B cell (primary cell): ENCODE data around the gene MET. TPM values are rescaled to one million over a fixed set of nuclear protein-coding genes. Genes with fewer than 3 reads are reported as not detected.

ENCODE experiments used
- ATAC-seq: fragments of 200-7000 bp; cut with Tn5 transposase; one replicate; pipeline ENCODE4 v1.10.0; 2021; ENCODE audit warnings: low read depth, mild to moderate bottlenecking, moderate number of reproducible peaks, moderate library complexity
- CTCF ChIA-PET: fragments of 350-600 bp; sonication (Branson Sonifier 250); formaldehyde crosslinking; loops from one replicate; lab custom pipeline; 2021; ENCODE audit warnings: antibody characterized with exemption, inconsistent platforms; lab: Charles Lee
- POLR2A ChIA-PET: fragments of 350-600 bp; sonication (Branson Sonifier 250); formaldehyde crosslinking; loops from one replicate; lab custom pipeline; 2021; ENCODE audit warnings: antibody characterized with exemption; lab: Charles Lee
- DNase-seq: peaks from one replicate; pipeline ENCODE4 v3.0.0; 2013
- H2AFZ ChIP-seq: 2 replicates; pipeline ENCODE4 v1.6.1; 2012; ENCODE audit warnings: mild to moderate bottlenecking, low read depth, low read length; ENCODE audit not compliant: insufficient read depth, poor library complexity, severe bottlenecking
- H3K27ac ChIP-seq, 2 donors: 1 replicate in 1 of 2; 2 replicates in 1 of 2; pipeline ENCODE4 v1.5.1; 2012 to 2013; ENCODE audit warnings: low read length in 2 of 2, mild to moderate bottlenecking in 2 of 2, moderate library complexity in 1 of 2
- H3K27me3 ChIP-seq, 4 experiments: fragments of 200-600 bp in 1 of 4; sonication (generic) in 1 of 4; replicated peaks in 1 of 4; 1 replicate in 2 of 4; 2 replicates in 2 of 4; pipeline versions ENCODE4 v1.6.1 to v1.7.0; 2013 to 2016; ENCODE audit warnings: low read length in 3 of 4, mild to moderate bottlenecking in 2 of 4, mixed read lengths in 1 of 4, moderate library complexity in 1 of 4; ENCODE audit not compliant: insufficient read depth in 4 of 4, control insufficient read depth in 3 of 4; ENCODE audit errors: control extremely low read depth in 1 of 4
- H3K36me3 ChIP-seq, 2 experiments: replicated peaks in 1 of 2; 1 replicate in 1 of 2; 2 replicates in 1 of 2; pipeline versions ENCODE4 v1.6.1 to v1.7.1; 2013; ENCODE audit warnings: low read length in 1 of 2; ENCODE audit not compliant: insufficient read depth in 2 of 2, control insufficient read depth in 1 of 2; ENCODE audit errors: control extremely low read depth in 1 of 2, extremely low read depth in 1 of 2
- H3K4me1 ChIP-seq, 2 donors: fragments of 200-600 bp in 1 of 2; sonication (generic) in 1 of 2; 1 replicate in 1 of 2; 2 replicates in 1 of 2; pipeline versions ENCODE4 v1.5.1 to v1.6.1; 2013 to 2017; ENCODE audit warnings: low read length in 2 of 2; ENCODE audit not compliant: control insufficient read depth in 2 of 2, insufficient read depth in 2 of 2
- H3K4me2 ChIP-seq: replicated peaks from 2 replicates; pipeline ENCODE3; 2012; ENCODE audit warnings: mild to moderate bottlenecking, low read depth, low read length; ENCODE audit not compliant: poor library complexity, severe bottlenecking
- H3K4me3 ChIP-seq, 5 experiments: fragments of 200-600 bp in 1 of 5; sonication (generic) in 1 of 5; 1 replicate in 3 of 5; 2 replicates in 2 of 5; pipeline versions ENCODE4 v1.5.1 to v1.7.0; 2011 to 2016; ENCODE audit warnings: low read length in 4 of 5, mild to moderate bottlenecking in 4 of 5, low read depth in 2 of 5, control low read depth in 1 of 5, moderate library complexity in 1 of 5; ENCODE audit not compliant: insufficient read depth in 1 of 5; ENCODE audit errors: control extremely low read depth in 1 of 5, extremely low read depth in 1 of 5
- H3K79me2 ChIP-seq: fragments of 200-600 bp; sonication (generic); one replicate; pipeline ENCODE4 v1.6.0; 2016; ENCODE audit warnings: low read length; ENCODE audit not compliant: control insufficient read depth, insufficient read depth
- H3K9ac ChIP-seq: fragments of 200-600 bp; sonication (generic); 2 replicates; pipeline ENCODE4 v1.6.1; 2017; ENCODE audit warnings: mild to moderate bottlenecking, low read length, moderate library complexity
- H3K9me3 ChIP-seq, 3 donors: one replicate each; pipeline versions ENCODE4 v1.6.1 to v1.7.1; 2013; ENCODE audit warnings: low read length in 2 of 3; ENCODE audit not compliant: control insufficient read depth in 2 of 3, insufficient read depth in 1 of 3; ENCODE audit errors: control extremely low read depth in 1 of 3
- H4K20me1 ChIP-seq: 2 replicates; pipeline ENCODE4 v1.6.0; 2012; ENCODE audit warnings: mild to moderate bottlenecking, low read length; ENCODE audit not compliant: insufficient read depth, control insufficient read depth, poor library complexity, severe bottlenecking
- H3K27ac Mint-ChIP-seq: one replicate; pipeline ENCODE4 v1.8.0; 2021; ENCODE audit warnings: mixed read lengths
- H3K27me3 Mint-ChIP-seq: one replicate; pipeline ENCODE4 v1.8.0; 2021; ENCODE audit warnings: mixed read lengths
- H3K4me1 Mint-ChIP-seq: one replicate; pipeline ENCODE4 v1.8.0; 2021; ENCODE audit warnings: mixed read lengths
- H3K4me3 Mint-ChIP-seq: one replicate; pipeline ENCODE4 v1.8.0; 2021; ENCODE audit warnings: mixed read lengths
- H3K9me3 Mint-ChIP-seq: one replicate; pipeline ENCODE4 v1.8.0; 2022; ENCODE audit warnings: mixed read lengths; ENCODE audit not compliant: insufficient read depth
- CTCF ChIP-seq: fragments of 200-600 bp; IDR thresholded peaks from one replicate; pipeline ENCODE4 v1.8.0; 2022; ENCODE audit warnings: antibody characterized with exemption, mild to moderate bottlenecking
- EZH2 ChIP-seq: IDR thresholded peaks from 2 replicates; pipeline ENCODE4 v1.6.1; 2012; ENCODE audit warnings: borderline replicate concordance, low read depth, mild to moderate bottlenecking, moderate library complexity, low read length; ENCODE audit not compliant: insufficient read depth, poor library complexity, severe bottlenecking
- WGBS: methylation state at CpG from one replicate; pipeline ENCODE4 v1.1.5; 2013; ENCODE audit warnings: missing lambda C conversion rate; ENCODE audit not compliant: insufficient coverage; 5-methylcytosine and 5-hydroxymethylcytosine counted together
- intact Hi-C: fragments of 100-400 bp; cut with micrococcal nuclease; formaldehyde crosslinking; loops from one replicate; pipeline ENCODE4 v1.10.0; 2022
- polyA plus RNA-seq: library from polyadenylated mRNA; depleted of rRNA; stranded (reverse); fragments of >200 nt; gene quantifications from 2 replicates; pipeline ENCODE4 v1.2.3, GENCODE V29; 2012
- total RNA-seq, 2 donors: library from RNA; stranded (reverse); fragments of 120-200 nt in 1 of 2; gene quantifications; 1 replicate in 1 of 2; 2 replicates in 1 of 2; pipeline versions ENCODE4 v1.2.3 to v1.2.4, GENCODE V29; 2013 to 2022

Gene MET
- total and polyA plus RNA-seq, 2 donors (not counting 1 experiment from before 2014, with no cell fraction given), result 0.03 to 0.59 TPM

- WGBS, result 76% methylated on average over 3 of the region's 6 CpGs
These were observed 138.5 kb downstream of the MET start for GRCh38 chr7:116810267-116811116.

More at GRCh38 chr7:116810267-116811116, 138.5 kb downstream of the MET start:
- Histone ChIP-seq H4K20me1 (no peaks in the 10 kb centered on the region), H3K9ac (no peak overlapping the region), H2AFZ (no peak overlapping the region), H3K36me3 (no peaks in the 10 kb centered on the region), H3K4me1 (no peaks in the 10 kb centered on the region), H3K79me2 (no peaks in the 10 kb centered on the region), H3K4me2 (no peak overlapping the region), H3K27ac (no peak overlapping the region), H3K27me3 (peaks cover 0 to 4% (median 1%) of the 10 kb centered on the region in 4 experiments), H3K9me3 (no peaks in the 10 kb centered on the region), H3K4me3 (no peak overlapping the region)
- TF ChIP-seq CTCF, result no peak
- TF ChIP-seq EZH2, result no peak
- H3K4me1 Mint-ChIP-seq, result no peaks in the 10 kb centered on the region
- peaks cover 8% of the 10 kb centered on the region for H3K27me3 Mint-ChIP-seq
- ChIA-PET CTCF (interaction anchor here (0.8 to 7.0 kb wide), 15 partner anchors 9 to 677 kb away, joined by 3 to 97 read pairs (median 4); partner anchors contain the start of gene MET), POLR2A (no interaction called here)
- ATAC-seq, result no peak
- H3K4me3 Mint-ChIP-seq, result no peak overlapping the region
- DNase-seq, result no peak
- intact Hi-C loops, result no loop called here
- no peak overlapping the region for H3K27ac Mint-ChIP-seq
- H3K9me3 Mint-ChIP-seq, result no peaks in the 10 kb centered on the region
